Cortex of kidney (tissue), 1 donor: Measurements from ENCODE around the gene TBC1D1.
"Not testable (repeated sequence)": the region's sequence is repeated elsewhere in the genome, so short reads cannot be mapped to it uniquely, and the experiment has no call there.

Experiments
- DNase-seq: peaks from one replicate; lab custom pipeline; 2025; lab: John Stamatoyannopoulos, UW

TBC1D1 gene

GRCh38 chr4:37923089-37923488 lies 32.2 kb downstream of the TBC1D1 start:
- not testable (repeated sequence) for DNase-seq

- no peak for DNase-seq
Measured at GRCh38 chr4:37924946-37925345, 34.1 kb downstream of the TBC1D1 start.

- no peak for DNase-seq
Measured at GRCh38 chr4:37927434-37927833, 36.5 kb downstream of the TBC1D1 start.

GRCh38 chr4:37928426-37929416 lies 37.8 kb downstream of the TBC1D1 start:
- no peak for DNase-seq

- no peak for DNase-seq
Measured at GRCh38 chr4:37934096-37934495, 43.2 kb downstream of the TBC1D1 start.

- DNase-seq: no peak
Measured at GRCh38 chr4:37934609-37935008, 43.7 kb downstream of the TBC1D1 start.

- DNase-seq: no peak
Measured at GRCh38 chr4:37935026-37935425, 44.1 kb downstream of the TBC1D1 start.

GRCh38 chr4:37936889-37937498 lies 46.1 kb downstream of the TBC1D1 start:
- no peak for DNase-seq

- no peak for DNase-seq
Measured at GRCh38 chr4:37938208-37938607, 47.3 kb downstream of the TBC1D1 start.

GRCh38 chr4:37946503-37947179 lies 55.8 kb downstream of the TBC1D1 start:
- no peak for DNase-seq

- DNase-seq: no peak
Measured at GRCh38 chr4:37948542-37948941, 57.7 kb downstream of the TBC1D1 start.

- DNase-seq: no peak
Measured at GRCh38 chr4:37949636-37950426, 58.9 kb downstream of the TBC1D1 start.

- no peak for DNase-seq
Measured at GRCh38 chr4:37951461-37952352, 60.8 kb downstream of the TBC1D1 start.

GRCh38 chr4:37953156-37953555 lies 62.3 kb downstream of the TBC1D1 start:
- no peak for DNase-seq

GRCh38 chr4:37953620-37954293 lies 62.9 kb downstream of the TBC1D1 start:
- DNase-seq: no peak

- DNase-seq: no peak
Measured at GRCh38 chr4:37956941-37957340, 66.1 kb downstream of the TBC1D1 start.

GRCh38 chr4:37958932-37959331 lies 68.0 kb downstream of the TBC1D1 start:
- DNase-seq: no peak

GRCh38 chr4:37960098-37960497 lies 69.2 kb downstream of the TBC1D1 start, which contains the start of gene PTTG2:
TSS of gene PTTG2 (plus strand) at chr4:37960398. CDS start at chr4:37960435, 37 bp downstream.
- DNase-seq: no peak

- DNase-seq: no peak
Measured at GRCh38 chr4:37960679-37961450, 70.0 kb downstream of the TBC1D1 start.
